ENCODE measurements around the gene TMEM132E.

The TMEM132E gene

DNA sequence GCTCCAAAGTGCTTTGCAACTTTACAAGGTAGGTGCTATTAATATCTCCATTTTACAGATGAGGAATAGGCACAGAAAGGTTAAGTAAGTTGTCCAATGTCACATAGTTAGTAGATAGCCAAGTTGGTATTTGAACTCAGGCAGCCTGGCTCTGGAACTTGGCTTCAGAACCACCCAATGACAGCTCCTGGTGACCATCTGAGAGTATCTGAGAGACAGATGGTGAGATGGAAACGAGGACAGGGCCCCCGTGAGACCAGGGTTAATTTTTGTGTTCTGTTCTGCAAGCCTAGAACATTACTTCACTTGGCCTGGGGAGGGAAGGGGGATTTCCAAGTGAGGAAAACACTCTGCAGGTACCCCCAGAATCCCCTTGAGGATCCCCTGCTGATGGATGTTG, 9.8 kb upstream of the TMEM132E start:
- no peak for DNase-seq (ENCODE audit: low read depth in 3 of 3)

DNA sequence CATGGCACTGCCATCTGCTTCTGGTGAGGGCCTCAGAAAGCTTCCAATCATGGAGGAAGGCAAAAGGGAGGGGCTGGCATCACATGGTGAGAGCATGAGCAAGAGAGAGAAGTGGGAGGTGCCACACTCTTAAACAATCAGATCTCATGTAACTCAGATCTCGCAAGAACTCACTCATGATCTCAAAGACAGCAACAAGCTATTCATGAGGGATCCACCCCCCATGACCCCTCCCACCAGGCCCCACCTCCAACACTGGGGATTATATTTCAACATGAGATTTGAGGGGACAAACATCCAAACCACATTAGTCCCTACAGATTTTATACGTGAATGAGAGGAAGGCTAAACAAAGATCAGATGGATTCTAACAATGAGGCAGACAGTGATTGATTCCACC, 8.9 kb upstream of the TMEM132E start:
- DNase-seq (ENCODE audit: low read depth in 3 of 3), result no peak

DNA sequence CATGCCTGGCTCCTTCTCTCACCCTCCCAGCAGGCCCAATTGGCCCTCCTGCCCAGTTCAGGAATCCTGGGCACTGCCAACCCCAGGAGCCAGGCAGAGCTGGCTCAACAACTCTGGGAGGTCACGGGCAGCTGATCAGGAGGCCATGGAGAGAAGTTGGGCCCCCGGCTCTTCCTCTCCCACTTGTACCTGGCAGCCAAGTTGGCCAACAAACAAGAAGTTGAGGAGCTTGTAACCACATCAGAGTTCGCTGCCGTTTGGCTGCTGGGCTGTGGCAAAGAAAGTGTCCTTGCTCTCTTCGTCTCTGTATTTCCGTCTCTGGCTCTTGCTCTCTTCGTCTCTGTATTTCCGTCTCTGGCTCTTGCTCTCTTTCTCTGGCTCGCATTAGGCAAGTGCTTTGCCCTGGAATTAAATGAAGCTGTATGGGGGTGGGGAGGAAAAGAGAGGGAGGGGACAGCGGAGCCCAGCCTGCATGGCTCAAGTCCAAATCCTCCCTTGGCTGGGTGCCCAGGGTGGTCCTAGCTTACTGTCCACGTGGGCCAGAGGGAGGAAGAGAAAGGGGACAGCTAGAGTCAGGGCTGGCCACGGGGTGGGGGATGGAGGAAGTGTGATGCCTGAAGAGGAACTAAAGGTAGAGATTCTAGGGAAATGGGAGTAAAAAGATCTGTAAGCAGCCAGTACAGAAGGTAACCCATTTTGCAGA, 7.8 kb upstream of the TMEM132E start:
- DNase-seq (ENCODE audit: low read depth in 3 of 3), result no peak

DNA sequence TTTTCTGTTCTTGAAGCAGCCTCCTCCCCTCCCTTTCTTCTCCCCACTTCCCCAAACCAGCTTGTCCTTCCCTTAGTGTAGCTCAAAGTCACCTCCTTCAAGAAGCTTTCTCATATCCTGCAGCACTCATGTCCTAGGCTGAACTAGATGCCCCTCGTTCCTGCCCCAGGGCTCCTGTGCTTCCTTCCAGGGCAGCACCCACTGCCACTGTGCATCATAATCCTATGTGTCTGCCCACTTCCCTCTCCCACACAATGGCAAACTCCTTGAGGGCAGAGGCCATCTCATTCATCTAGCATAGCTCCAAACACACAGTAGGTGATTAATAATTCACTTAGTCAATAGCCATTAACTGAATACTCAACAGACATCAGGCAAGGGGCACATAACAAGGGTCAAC, 6.9 kb upstream of the TMEM132E start:
- DNase-seq (ENCODE audit: low read depth in 3 of 3), result no peak

DNA sequence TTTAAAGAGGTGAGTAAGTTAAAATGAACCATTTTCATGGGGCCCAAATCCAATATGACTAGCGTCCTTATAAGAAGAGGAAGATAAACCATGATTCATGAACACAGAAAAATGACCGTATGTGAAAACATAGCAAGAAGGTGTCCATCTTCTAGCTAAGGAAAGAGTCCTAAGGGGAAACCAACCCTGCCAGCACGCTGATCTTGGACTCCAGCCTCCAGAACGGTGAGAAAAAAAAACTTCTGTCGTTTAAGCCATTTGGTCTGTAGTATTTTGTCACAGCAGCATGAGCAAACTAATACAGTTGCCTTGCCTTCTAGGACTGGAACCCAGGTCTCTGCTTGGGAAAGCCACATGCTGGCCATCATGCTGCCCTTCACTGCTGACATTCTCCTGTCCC, 4.2 kb upstream of the TMEM132E start:
- DNase-seq (ENCODE audit: low read depth in 3 of 3), result no peak

DNA sequence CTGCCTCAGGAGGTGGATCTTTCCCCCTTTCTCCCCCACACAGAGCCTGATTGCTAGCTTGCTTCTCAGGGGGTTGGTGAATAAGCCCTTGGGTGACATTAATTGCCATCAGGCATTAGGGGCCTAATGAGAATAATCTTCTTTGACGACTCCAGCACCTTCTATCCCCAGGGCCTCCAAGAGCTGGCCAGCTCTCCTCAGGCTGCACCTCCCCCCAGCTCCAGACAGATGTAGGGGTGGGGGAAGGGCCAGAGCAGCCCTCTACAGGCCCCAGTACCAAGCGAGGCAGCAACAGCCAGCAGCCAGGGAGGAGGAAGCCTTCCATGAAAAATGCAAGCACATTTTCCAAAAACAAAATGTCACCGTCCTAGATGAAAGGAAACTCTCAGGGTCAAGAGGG, 1.4 kb upstream of the TMEM132E start:
- DNase-seq (ENCODE audit: low read depth in 3 of 3), result no peak

DNA sequence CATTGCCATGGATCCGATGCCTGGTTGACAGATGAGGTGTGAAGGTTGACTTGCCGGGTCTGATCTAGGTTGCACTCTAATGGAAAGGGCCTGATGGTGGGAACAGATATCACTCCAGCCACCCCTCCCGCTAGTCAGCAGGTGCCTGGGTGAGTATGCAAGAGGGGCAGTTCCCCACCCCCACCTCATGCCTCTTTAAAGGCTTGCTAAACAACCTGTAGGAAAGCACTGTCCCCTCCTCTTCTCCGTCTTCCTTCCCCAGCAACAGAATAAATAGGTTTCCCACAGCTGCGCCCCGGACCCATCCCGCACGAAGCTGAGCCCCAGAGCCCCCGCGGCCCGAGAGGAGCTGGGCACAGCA, 746 bp upstream of the TMEM132E start:
- DNase-seq (ENCODE audit: low read depth in 3 of 3), result no peak

DNA sequence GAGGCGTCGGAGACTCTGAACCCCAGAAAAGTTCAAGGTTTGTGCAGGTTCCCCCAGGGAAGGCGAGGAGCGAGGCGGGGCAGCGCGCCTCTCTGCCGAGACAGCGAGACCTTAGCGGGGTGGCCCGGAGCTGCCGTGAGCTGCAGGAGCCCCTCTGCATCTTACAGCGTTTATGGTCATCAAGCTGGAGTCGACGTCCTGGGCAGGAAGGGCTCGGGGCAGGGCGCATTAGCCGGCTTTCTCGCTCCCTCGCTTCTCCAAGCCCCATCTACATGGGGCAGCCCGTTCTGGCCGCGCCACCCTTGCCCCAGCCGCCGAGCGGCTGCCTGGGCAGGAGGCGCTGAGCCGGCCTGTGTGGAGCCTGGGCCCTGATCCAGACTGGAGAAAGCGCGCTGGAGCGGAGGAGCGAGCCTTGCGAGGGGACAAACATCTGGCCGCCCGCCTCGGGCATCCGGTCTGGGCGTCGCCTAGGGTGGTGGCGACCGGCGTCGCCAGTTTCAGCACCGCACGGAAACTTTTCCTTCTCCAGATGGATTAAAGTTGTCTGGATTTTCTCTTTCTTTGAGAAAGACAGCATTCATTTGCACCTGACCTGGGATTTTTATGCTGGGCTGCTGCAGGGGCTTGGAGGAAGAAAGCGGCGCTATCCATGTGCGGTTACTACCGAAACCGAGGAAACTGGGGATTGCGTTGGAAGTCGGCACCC, 750 bp downstream of the TMEM132E start:
- DNase-seq (ENCODE audit: low read depth in 3 of 3), result no peak

DNA sequence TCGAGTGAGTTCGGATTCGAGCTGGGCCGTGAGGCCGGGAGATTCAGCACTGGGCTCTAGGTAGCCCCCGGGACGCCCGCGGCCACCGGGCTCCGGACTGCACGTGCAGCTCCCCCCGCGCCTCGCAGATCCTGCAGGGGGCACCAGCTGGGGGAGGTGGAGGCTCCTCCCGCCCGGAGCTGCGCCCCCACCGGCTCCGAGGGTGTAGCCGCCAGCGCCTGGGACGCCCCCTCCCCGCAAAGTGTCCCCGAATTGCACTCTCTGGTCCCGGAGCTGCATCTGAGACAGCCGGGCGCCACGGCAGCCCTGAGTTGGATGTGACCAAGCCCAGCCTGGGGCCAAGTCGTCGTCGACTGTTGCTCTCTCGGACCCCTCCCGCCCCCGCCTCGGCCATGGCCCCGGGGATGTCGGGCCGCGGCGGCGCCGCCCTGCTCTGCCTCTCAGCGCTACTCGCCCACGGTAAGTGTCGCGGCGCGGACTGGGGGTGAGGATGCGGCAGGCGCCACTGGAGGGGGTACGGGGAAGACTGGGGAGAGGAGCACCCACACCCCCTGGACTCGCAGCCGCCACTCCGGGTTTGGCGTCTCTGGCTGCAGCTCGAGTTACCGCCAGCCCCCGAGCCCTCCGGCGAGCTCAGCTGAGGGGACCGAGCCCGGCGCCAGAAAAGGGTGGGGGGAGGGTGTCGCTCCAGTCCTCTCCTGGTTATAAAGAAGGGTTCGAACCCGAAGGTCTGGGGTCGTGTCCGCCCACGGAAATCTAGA, 1.5 kb downstream of the TMEM132E start:
- DNase-seq (ENCODE audit: low read depth in 3 of 3), result no peak

DNA sequence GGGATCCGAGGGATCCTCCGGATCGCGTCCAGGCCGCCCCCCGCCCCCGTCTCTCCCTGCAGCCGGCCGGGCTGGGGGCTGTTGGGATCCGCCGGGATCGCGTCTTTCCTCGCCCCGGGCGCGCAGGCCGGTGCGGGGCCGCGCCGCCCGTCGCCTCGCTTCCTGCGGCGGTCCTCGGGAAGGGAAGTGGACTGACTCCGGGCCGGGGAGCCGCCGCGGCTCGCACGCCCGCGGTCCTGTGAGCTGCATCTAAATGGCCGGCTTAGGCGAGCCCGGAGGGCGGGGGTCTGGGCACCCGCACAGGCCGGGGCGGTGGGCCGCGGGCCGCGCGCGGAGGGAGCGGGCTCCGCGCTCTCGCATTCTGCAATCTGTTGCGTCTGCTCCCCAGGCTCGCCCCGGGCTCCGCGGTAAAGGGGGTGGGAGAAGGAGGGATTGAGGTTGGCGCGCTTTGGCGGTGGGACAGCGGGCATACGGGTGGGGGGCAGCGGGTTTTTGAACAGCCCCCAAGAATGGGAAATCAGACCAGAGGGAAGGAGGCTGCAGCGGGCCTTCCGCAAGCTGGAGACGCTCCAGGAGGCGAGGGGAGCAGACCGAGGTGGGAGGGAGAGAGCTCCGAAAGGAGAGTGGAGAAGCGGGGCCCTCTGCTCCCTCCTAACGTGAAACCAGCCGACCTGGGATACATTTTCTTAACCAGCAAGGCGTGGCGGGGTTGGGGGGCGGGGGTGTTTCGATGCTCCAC, 2.2 kb downstream of the TMEM132E start:
- no peak for DNase-seq (ENCODE audit: low read depth in 3 of 3)

DNA sequence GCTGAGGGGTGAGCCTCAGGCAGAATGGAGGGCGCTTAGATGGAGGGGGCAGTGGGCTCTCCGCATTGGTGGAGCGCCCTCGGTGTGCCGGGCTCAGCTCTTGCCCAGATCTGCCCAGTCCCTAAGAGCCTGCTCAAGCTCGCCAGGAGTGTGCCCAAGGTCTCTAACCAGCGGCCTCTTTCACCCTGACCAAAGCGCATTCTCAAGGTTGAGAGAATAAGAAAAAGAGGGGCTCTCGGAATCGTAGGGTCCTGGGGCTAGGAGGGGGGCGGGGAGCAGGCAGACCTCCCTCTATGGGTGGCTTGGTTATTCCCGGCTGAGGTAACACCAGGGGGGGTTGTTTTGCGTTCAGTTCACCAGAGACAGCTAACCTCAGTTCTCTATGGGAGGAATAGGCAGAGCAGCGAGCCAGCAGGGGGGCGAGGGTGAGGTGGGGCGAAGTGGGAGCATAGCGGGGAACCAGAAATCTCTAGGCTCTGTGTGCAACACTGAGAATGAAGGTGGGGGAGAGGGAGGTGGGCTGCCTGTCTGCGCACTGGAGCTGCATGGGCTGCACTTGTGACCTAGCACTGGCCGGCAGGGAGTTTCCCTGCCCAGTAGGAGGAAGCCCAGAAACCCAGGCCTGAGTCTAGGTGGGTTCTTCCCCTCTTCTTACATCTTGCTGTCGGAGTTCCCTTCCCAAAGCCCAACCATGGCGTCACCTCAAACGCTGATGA, 3.0 kb downstream of the TMEM132E start:
- no peak for DNase-seq (ENCODE audit: low read depth in 3 of 3)

DNA sequence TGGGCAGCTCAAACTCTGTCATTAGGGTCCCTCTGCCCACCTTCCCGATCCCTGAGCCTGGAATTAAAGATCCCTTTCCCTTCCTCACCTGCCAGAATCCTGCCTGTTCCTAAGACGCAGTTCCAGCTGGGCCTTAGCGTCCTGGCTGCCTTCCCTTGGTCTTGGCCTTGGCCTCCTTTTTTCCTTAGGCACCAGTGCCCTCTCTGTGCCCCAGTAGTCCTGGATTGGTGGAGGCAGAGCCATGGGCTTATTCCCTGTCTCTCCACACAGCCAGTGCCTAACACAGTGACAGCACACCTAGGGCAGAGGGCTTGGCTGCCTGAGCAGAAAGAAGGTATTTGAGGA, 3.5 kb downstream of the TMEM132E start:
- DNase-seq (ENCODE audit: low read depth in 3 of 3), result no peak

DNA sequence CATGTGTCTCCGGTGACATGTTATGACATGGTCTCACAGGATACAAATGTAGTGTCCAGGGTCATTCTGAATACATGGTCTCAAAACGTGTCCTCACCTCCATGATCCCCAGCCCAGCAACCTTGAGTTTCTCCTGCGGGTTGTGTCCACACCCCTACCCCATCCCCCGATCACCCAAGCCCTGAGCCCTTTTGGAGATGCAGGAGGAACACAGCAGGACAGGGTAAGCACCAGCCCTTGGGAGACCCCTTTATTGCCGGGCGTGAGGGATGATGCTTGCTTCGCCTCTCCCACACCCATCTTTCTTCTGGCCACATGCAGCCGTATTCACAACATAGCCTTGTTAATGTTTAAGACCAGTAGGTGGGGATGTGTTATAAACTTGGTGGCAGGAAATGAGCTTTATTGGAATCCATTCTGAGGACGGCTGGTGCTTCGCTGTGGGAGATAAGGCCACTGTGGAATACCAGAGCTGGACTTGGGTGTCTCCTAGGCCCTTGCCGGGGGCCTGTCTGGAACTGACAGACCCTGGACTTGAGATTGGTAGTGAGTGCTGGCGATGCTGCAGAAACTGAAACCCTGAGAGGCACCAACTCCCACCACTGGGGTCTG, 5.5 kb downstream of the TMEM132E start:
- DNase-seq (ENCODE audit: low read depth in 3 of 3), result no peak

DNA sequence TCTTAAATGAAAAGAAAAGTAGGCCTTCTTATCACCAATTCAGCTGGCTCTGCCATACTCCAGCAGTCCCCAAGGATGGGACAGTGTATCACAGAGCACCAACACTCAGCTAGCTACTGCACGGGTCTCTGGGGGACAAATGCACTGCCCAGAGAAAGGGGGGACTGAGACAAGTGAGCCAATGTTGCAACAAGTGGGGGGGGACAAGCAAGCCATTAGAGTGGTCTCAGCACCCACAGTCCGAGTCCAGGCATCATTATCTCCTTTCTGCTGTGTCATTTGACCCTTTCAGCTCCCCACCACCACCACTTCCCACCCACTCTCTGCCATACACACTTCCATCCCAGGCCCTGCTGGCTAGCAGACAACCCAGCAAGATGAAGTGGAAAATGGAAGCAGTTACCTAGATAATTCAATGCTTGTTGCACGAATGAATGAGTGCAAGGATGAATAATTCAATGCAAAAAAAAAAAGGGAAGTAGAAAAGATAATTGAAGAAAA, 7.0 kb downstream of the TMEM132E start:
- DNase-seq (ENCODE audit: low read depth in 3 of 3), result no peak

DNA sequence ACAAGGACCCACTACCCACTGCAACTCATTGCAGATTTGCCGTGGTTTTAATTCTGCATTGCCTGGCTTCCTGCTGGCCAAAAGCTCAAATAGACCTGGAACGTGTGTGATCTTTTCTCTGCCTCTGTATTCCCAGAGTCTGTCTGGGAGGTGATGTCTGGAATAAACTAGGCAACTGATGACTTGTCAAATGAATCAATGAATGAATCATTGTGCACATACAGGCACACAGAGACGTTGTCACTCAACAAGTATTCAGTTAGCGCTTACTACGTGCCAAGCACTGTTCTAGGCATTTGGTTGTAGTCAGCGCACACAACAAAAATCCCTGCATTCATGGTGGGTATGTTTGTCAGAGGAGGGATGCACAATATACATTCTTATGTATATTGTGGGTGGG, 8.9 kb downstream of the TMEM132E start:
- no peak for DNase-seq (ENCODE audit: low read depth in 3 of 3)

DNA sequence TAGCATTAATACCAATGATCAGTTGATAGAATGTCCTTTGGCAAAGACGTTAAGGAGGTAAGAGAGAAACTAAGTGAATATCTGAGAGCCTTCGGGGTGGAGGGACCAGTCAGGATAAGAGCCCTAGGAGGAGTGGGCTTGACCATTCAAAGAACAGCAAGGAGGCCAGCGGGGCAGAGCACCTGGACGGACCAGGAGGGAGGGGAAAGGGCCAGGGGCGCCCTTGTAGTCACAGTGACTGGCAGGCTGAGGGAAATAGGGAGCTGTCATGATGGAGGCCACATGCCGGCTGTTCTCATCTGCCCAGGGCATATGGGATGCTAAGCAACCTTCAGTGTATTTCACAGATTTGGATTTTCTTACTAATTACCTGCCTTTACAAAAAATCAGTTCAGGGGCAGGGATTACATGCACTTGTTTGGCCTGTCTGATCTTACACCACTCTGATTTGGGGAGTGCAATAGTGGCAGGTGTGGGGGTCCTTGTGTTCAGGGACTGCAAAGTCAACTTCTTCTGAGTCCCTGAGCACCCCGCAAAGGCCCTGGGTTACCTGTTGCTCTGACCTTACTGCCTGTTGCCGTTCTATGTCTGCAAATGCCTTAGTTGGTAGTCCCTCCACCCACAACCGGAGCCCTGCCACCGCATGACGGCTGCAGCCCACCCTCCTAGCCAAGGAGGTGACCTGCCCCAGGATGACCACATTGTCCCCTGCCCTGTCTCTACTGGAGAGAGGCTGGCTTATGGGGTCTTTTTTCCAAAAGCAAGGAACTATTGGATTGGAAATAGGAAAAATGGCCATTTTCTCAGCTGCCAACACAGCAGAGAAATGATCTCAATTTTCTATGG, 10.0 kb downstream of the TMEM132E start:
- no peak for DNase-seq (ENCODE audit: low read depth in 3 of 3)

DNA sequence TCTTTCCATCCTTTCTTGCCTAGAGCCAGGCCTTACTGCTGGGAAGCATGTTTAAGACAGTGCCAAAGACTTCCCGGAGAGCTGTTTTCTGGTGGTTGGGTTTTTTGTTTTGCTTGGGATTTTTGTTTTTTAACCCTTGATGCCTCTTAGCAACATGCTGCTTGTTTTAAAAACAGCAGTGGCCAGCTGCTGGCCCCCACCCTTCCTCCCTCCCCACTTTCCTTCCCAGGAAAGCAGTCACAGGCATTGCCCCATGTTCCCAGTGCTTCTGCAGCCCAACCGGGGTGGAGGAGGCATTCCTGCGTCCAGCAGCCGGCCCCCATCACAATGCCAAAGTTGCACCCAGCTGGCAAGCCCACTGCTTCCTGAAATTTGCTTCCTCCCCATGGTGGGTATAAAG, 12.6 kb downstream of the TMEM132E start:
- no peak for DNase-seq (ENCODE audit: low read depth in 3 of 3)

DNA sequence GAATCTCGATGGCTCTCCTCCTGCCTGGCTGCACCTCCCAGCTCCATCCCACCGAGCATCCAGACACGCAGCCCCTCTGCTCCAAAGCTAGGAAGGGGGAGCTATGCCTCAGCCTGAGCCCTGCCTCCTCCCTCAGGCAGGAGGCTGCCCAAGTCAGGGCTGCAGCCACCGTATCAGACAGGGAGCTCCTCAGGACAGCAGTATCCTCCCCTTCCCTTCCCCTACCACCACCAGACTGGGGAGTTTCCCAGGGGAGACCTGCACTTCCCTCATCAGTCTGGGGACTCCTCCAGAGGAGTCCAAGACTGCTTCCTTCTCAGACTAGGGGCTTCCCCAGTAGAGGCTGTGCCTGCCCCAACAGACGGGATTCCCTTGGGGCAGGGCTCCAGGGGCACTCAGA, 17.5 kb downstream of the TMEM132E start:
- no peak for DNase-seq (ENCODE audit: low read depth in 3 of 3)

DNA sequence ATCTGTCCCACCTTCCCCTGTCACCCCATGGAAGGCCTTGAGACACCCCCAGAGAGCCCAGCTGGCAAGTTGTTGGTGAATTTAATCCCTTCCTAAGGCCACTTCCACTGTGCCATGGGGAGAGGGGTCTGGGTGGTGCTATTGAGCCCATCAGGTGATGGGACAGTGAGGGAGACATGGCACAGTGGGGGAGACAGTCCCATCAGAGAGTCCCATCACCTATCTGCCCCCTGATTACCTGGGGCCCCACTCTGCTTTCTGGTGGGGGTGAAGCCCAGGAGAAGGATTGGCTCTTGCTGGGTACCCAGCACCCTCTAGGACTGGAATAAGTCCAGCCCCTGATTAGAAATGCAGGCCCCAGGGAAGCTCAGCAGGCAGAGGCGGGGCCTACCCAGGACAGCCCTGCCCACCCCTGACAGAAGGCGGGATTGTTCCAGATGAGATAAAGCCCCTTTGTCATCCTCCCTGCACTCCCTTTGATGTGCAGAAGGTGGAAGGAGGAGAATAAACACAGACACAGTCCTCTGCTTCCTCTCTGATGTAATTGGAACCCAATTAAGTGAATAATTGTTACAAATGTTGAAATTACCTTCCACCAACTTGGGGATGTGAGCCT, 18.9 kb downstream of the TMEM132E start:
- no peak for DNase-seq (ENCODE audit: low read depth in 3 of 3)

DNA sequence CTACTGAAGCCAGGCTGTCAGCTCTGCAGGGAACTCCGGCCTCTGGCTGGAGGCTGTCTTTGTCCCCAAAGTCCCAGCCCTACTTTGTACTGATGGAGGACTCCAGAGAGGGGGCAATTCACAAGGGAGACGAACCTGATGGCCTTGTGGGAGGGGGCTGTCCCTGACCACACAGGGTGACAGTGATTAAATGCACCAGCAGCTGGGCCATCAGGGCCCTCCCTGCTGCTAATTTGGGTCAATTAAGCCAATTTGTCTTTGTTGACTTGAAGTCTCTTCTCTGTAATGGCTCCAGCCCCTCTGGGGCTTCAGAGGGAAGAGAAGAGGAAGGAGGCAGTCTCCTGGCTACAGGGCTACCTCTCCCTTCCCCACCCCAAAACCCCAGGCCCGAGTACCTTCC, 22.0 kb downstream of the TMEM132E start:
- no peak for DNase-seq (ENCODE audit: low read depth in 3 of 3)
